HG02642 (cell line): ENCODE measurements around the gene GPM6B.

Experiments used
- ATAC-seq: cut with Tn5 transposase; IDR thresholded peaks from one replicate; pipeline ENCODE4 v1.9.1; 2021; ENCODE audit warnings: mild to moderate bottlenecking; ENCODE audit not compliant: unreplicated experiment, poor library complexity

GPM6B gene, protein sequence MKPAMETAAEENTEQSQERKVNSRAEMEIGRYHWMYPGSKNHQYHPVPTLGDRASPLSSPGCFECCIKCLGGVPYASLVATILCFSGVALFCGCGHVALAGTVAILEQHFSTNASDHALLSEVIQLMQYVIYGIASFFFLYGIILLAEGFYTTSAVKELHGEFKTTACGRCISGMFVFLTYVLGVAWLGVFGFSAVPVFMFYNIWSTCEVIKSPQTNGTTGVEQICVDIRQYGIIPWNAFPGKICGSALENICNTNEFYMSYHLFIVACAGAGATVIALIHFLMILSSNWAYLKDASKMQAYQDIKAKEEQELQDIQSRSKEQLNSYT

DNA sequence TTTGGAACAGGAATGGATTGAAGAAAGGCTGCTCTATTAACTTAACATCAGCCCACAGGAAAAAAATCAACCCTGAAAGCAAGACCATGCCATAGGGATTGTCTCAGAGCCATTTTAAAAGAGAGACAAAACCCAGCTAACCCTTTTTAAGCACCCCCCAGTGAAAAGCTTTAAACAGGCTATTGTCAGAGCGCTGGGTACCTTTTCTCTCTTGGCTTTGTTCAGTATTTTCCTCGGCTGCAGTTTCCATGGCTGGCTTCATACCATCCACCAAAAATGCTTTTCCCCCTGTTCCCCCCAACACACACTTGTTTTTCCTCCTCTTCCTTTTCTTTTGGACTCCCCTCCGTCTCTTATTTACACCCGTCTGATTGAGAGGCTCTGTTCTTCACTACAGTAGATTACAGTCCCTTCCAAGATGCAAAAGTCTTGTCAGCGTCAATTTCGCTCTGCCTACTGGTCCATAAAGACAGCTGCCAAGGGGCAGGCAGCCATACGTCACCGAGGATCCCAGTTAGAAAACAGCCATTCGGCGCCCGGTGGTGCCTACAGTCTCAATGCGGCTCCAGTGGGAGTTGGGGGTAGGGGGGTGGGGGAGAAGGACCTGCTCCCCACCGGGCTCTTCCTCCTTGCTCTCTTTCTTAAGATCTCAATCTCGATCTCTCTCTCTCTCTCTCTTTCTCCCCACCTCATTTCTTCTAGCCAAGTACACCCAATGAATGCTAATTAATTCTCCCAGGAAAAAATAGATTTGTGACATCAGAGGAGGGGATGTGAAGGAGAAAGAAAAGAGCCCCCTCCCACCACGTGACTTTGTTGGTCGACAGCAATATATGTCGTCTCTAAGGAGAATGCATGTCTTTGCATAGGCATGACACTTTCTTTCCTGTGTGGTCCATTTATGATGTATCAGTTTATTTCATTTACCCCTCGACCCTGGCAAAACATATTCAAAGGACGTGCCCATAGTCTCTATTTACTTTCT is at the start of gene GPM6B:
GPM6B (minus strand) TSS at position 451 of the 985 bp plus-strand sequence; CDS start at position 262, 189 bp downstream.
- no peak for ATAC-seq

DNA sequence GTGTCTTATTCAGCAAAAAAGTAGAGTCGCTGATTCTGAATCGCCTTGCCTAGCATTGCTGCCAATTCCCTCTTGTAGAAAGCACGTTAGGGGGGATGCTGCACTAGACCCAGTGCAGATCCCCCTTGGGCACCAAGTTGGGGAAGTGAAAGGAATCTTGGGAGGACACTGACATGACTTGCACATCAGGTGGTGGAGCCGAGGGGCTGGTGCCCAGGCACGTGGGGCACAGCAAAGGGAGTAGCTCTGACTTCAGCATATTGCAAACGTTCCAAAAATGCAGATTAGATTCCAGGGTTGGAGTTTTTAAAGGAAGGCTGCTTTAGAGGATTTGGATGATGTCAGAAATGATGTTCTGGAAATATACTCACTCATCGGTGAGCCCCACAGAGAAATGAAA is 47.4 kb upstream of the GPM6B start:
- no peak for ATAC-seq

DNA sequence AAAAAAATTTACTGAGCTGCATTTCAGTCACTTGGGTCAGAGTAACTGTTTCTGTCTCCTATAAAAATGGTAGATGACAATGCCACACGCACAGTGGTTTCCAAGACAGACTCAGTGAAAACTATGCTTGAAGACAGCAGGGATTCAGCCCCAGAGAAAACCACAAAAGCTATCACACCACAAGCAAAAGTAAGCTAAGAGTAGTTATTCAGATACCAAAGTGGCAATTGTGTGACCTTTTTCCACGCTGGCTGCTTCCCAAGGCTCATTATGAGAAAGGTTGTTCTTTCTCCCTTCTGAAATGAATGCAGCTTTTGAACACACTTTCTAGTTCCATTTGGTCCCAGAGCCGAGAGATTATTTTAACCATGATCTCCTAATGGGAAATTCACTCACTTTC is 46.4 kb upstream of the GPM6B start:
- ATAC-seq = no peak

DNA sequence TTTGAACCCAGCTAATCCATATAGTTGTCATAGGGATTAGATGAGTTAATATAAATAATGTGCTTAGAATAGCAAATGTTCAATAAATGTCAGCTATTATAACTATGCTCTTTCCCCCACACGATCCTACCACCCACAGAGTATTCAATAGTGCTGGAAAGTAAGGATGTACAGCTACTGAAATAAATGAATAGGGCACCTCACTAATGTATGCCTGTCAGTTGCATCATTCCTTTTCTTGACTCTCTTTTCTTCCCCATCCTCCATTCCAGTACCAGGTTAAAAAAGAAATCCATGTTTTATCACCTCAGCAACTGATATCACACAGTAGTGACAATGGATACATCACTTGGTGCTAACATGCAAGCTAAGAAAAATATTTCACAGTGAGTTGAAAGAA is 42.8 kb upstream of the GPM6B start:
- ATAC-seq = no peak

DNA sequence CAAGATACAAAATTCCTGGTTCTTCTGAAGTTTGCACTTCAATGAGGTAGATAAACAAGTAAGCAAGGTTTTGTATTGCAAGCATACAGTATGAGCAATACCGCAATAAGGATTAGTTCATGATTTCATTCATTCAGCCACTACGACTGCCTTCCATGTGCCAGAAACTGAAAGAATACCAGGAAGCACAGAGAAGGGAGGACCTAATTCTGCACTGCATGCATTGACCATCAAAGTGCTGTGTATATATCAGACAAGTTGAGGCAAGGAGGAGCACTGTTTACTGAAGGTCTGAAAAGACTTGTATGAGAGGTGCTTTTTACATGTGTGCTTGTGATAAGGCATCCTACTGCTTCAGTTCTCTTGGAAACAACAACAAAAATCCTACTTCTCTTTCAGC is 40.9 kb upstream of the GPM6B start:
- no peak for ATAC-seq

DNA sequence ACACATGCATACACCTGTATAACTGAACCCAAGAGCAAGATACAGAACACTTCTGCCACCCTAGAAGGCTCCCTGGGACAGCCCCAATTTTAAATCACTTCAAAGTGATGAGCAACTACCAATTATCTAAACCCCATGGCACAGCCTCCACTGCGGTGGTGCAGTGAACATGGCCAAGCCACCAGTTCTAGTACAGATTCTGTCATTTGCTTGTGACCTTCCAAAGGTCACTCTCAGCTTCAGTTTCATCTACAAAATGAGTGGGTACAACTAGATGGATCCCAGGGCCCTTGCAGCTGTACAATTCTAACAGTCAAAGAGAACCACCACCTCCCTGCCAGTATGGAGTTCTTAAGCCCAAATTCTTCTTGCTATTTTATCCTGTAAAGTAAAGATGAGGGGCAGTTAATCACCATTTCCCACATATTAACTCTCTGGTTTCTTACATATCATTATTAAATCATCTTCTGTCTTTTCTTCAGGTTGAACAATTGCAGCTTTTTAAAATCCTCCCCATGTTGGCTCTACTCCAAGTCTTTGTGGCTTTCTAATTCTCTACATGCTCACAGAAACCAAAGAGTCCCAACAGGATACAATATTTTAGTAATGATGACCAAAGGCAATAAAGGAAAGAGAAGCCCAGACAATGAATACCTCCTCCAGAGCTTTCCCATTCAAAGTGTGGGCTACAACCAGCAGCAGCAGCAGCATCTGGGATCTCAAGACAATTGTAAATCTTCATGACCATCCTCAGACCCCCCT is 39.0 kb upstream of the GPM6B start:
- no peak for ATAC-seq

DNA sequence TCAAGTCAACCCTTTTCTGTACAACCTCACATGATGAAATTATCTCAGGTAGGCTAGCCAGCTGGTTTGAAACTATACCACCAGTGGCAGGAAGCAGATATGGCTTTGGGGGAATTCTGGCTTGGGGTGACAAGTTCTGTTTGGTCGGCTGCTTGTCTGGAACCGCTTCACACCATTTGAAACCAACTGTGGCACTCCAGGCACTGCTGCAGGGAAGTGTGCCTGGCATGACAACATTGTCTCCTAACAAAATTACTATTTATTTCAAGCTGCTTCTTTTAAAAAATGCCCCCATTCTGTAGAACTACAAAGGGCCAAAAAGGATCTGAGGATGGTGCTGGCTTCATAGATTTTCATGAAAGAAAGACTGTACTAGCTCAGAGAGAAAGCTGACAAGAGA is 37.1 kb upstream of the GPM6B start:
- ATAC-seq = no peak

DNA sequence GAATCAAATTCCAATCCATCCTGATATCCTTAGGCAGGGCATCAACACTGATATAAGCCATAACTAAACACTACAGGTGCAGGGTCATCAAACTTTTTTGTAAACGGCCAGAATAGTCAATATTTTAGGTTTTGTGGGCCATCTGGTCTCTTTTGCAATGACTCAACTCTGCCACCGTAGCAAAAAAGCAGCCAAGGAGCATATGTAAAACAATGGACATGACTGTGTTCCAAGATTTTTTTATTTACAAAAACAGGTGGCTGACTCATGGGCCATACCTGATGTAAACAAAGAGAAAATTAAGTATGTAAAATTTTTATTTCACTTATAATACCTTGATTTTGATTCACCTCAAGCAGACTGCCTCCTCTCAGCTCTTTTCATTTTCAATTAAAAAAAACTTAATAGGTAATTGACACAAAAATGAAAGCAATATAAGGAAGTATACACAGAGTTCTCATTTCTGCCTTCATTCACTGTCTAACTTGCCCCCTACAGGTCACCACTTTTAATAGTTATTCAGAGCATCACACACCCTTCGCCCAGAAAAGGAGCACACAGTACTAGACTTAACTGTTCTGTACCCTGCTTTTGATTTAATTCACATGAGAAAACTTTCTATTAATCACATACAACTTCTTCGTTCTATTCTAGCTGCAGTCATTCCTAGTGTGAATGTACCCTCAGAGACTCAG is 35.3 kb upstream of the GPM6B start:
- no peak for ATAC-seq

DNA sequence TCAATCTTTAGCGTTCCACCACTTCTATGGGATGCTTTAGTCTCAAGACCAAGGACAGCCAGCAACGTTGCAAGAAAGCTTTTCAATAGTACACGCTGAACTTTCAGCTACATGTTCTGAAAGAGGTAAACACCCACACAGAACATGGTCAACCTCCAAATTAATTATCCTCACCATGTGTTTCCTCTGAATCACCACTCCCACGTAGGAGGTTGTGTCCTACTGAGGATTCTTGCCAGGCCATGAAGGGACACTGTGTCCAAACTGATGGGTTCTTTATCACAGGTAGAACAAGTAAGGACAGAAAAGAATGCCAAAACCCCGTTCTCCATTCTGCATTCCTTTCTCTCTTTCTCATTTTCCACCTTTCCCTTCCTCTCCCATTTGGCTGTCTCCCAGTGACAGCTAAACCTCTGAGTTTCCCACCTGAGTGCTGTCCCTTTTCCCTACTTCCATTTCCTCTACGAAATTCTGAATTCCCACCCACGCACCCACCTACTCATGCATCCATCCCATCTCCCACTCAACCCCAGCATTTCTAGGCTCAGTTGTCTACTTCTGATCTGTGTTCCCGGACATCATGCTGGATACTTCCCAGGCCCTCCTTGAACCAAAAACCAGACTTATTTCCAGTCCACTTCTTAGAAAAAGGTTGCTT is 29.0 kb upstream of the GPM6B start:
- no peak for ATAC-seq

DNA sequence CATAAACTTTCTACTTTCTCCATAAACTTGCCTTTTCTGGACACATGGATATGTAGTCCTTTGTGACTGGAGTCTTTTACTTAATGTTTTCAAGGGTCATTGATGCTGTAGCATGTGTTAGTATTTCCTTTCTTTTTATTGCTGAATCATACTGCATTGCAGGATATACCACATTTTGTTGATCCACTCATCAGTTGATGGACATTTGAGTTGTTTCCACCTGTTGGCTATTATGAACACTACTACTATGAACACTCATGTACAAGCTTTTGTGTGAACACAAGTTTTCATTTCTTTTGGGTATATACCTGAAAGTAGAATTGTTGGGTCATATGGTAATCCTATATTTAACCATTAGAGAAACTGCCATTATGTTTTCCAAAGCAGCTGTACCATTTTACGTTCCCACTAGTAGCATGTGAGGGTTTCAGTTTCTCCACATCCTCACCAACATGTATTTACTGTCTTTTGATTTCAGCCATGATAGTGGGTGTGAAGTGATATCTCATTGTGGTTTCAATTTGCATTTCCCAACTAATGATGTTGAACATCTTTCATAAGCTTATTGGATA is 26.3 kb upstream of the GPM6B start:
- ATAC-seq = no peak

DNA sequence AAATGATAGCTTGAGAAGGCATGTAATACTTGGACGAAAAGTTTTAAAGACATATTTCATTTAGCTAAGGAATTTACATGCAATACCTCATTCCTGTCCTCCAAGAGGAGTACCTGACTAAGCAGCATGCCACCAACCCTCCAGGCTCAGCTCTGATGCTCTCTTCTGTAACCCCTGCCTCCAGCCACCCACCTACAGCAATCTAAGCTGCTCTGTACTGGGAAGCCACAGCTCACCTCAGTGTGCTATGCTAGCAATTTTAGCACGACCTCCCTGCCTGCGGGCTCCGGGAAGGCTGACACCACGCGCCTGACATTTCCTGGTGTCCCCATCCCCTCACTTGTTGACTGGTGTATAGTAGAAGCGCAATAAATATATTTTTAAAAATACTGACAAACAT is 23.2 kb upstream of the GPM6B start:
- ATAC-seq = no peak

DNA sequence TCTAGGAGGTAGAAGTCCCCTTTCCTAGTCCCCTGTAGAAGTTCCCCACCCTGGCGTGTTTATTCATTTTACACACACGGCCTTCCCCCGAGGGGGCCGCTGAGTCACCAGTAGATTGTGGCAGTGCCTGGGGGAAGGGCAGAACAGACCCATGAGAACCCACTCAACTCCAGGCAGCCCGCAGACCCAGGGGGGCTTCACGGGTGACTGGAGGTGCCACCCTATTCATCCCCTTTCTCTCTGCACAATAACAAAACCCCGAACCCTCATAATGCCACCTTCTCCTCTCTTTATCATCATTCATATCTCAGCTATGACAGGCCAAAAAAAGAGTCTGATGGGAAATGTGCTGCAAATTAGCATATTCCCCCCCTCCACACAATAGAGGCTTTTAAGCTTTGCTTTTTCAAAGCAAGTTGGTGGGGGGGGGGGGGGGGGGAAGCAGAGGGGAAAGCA is 20.4 kb upstream of the GPM6B start:
- ATAC-seq = no peak

DNA sequence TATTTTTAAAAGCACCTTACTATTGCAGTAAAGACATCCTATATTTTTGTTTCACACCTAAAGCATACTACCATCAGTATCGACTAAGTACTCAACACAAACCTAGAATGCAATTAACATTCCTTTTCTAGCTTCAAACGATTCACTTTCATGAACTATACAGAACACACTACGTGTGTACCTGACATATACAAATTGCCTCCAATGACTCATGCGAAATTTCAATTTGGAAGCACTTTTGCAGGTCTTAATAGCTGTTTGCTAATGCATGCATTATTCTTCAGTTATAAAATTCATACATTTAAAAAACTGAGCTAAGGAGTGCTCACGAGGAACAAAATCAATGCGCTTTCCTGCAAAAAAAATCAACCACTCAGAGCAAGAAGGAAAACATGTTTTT is 19.7 kb upstream of the GPM6B start:
- no peak for ATAC-seq

DNA sequence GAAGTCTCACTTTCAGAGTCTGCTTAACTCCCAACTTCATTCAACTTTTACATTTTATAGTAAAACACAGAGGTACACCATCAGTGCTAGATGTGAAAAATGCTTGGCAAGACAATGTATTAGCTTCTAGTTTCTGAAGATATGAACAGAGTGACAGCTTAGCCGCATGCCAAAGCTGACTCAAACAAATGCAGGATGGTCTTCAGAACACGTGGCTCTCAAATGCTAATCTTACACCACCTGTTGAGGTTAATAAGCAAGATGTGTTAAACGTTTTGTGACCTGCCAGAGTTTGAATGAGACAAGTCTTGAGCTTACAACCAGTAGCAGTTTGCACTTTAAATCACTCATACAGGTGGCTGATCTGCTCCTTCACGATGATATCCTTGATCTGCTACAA is 18.9 kb upstream of the GPM6B start:
- no peak for ATAC-seq

DNA sequence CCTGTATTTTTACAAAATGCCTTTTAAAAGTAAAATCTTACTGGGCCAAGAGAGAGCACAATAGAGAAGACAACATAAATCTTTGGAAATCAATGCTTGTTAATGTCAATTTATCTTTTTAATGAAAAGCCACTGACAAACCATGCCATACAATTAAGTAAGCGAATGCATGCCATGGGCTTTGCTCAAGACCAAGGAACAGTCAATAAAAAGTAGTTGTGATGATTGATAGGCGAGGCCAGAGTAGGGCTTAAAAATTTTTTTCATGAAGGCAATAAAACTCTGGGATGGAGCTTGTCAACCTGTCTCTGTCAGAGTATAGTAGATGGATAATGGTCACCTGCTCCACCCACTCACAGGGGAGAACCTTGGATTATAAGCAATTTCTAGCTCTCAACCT is 17.5 kb upstream of the GPM6B start:
- ATAC-seq = no peak

DNA sequence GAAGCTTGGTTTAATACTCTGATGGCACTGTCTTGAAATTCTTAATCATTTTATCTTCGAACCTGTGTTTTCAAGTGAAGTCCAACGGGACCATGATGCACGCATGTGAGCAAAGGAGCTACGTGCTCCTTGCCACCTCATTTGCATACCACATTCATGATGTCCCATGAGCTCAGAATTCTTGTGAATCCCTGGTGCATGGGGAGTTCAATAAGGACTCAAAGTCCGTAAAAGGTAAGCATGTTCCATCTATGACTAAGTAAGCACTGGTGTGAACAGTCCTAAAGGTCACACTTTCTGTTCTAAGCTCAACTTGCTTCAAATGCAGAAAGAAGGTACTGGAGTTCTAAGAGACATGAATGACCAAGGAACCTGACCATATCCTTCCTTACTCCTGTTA is 13.1 kb upstream of the GPM6B start:
- ATAC-seq = no peak

DNA sequence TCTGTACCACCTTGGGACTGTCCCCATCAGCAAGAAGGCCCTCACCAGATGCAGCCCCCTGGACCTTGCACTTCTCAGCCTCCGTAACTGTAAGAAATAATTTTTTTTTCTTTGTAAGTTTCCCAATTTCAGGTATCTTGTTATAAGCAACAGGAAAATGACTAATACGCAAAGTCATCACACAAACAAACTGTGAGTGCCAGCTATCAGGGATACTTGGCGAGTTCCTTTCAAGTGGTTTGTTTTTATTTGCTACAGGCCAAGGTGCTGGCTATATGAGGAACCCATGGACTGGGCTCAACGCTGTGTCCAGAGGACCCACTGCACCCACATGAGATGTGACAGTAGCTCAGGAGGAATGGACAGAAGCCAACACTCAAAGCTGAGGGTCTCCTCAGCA is 11.5 kb upstream of the GPM6B start:
- ATAC-seq = no peak

DNA sequence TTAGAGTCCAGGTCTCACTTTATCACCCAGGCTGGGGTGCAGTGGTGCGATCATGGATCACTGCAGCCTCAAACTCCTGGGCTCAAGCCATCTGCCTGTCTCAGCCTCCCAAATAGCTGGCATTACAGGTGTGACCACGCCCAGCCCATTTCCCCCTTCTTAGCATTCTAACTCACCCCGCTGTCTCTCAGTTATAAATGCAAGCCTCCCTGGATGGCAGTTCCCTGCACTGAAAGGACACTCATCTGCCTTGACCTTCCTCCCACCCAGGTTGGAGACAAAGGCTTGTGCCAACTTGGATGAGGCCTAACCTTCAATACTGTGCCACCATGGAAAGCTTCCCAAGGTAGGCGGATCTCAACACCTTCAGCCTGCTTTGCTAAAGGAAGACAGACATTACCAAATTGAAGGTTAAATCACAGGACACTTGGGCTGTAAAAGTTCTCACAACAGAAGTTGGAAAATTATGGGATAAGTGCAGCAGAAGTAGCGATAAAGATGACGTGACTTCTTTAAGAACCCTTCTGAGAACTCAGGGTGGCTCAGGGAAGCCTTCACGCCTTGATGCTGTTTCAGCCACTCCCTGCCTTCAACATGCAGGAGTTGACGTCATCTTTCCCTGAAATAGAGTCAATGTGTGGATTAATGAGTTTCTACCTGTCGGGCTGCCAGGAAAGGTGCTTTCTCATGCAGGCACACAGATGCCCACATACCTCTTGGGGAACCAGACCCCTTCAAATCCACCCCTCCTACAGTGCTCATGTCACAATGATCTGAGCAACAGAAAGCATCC is 10.6 kb upstream of the GPM6B start:
- no peak for ATAC-seq
